Measurements from ENCODE around the gene NUB1.

NUB1 gene

GRCh38 chr7:151348970-151349369, 7.4 kb downstream of the NUB1 start:
- no peak for TF ChIP-seq HDGF (IDR thresholded peaks at IDR 0.05; ENCODE audit: borderline replicate concordance)
- no peak for TF ChIP-seq SUZ12 (IDR thresholded peaks at IDR 0.05)
- no peak for TF ChIP-seq NFRKB (IDR thresholded peaks at IDR 0.05)
- no peak for TF ChIP-seq ARNT (IDR thresholded peaks at IDR 0.05)
- TF ChIP-seq ZNF384 (IDR thresholded peaks at IDR 0.05): no peak
- no peak for TF ChIP-seq TARDBP (IDR thresholded peaks at IDR 0.05)
- no peak for TF ChIP-seq LEF1 (IDR thresholded peaks at IDR 0.05; ENCODE audit: borderline replicate concordance)
- no peak for TF ChIP-seq BHLHE40 (IDR thresholded peaks at IDR 0.05; ENCODE audit: borderline replicate concordance)
- POLR2A ChIA-PET: no interaction called here
- CTCF ChIA-PET: no interaction called here
- DNase-seq (ENCODE audit: extremely low spot score): no peak

GRCh38 chr7:151349507-151349853, 7.9 kb downstream of the NUB1 start:
- POLR2A ChIA-PET: interaction anchor here (1.3 kb wide), 1 partner anchor 35 kb away, joined by 3 read pairs; no protein-coding TSS in a partner anchor
- DNase-seq (ENCODE audit: extremely low spot score): no peak
- TF ChIP-seq FOXK2 (IDR thresholded peaks at IDR 0.05): no peak
- TF ChIP-seq SP1 (IDR thresholded peaks at IDR 0.05): no peak
- TF ChIP-seq L3MBTL2 (conservative IDR thresholded peaks at IDR 0.05): no peak
- TF ChIP-seq ELF4 (IDR thresholded peaks at IDR 0.05): no peak
- no peak for TF ChIP-seq FOXM1 (IDR thresholded peaks at IDR 0.05; ENCODE audit: borderline replicate concordance)
- no peak for TF ChIP-seq TARDBP (IDR thresholded peaks at IDR 0.05)
- TF ChIP-seq ARNT (IDR thresholded peaks at IDR 0.05): no peak
- no peak for TF ChIP-seq FOXA1 (IDR thresholded peaks at IDR 0.05)
- TF ChIP-seq CTBP1 (IDR thresholded peaks at IDR 0.05; ENCODE audit: borderline replicate concordance): no peak
- TF ChIP-seq BHLHE40 (IDR thresholded peaks at IDR 0.05; ENCODE audit: borderline replicate concordance): no peak
- TF ChIP-seq HDGF (IDR thresholded peaks at IDR 0.05; ENCODE audit: borderline replicate concordance): no peak
- no peak for TF ChIP-seq PKNOX1 (IDR thresholded peaks at IDR 0.05)
- no peak for TF ChIP-seq NFRKB (IDR thresholded peaks at IDR 0.05)
- no peak for TF ChIP-seq ZNF384 (IDR thresholded peaks at IDR 0.05)
- no peak for TF ChIP-seq LEF1 (IDR thresholded peaks at IDR 0.05; ENCODE audit: borderline replicate concordance)
- no peak for TF ChIP-seq SUZ12 (IDR thresholded peaks at IDR 0.05)
- CTCF ChIA-PET: interaction anchor here (1.6 to 2.4 kb wide), 2 partner anchors 8 to 33 kb away, joined by 8 to 25 read pairs; partner anchors contain the start of gene NUB1

- no peak for TF ChIP-seq FOXM1 (IDR thresholded peaks at IDR 0.05; ENCODE audit: borderline replicate concordance)
- TF ChIP-seq L3MBTL2 (conservative IDR thresholded peaks at IDR 0.05): no peak
- TF ChIP-seq TARDBP (IDR thresholded peaks at IDR 0.05): no peak
- TF ChIP-seq ARNT (IDR thresholded peaks at IDR 0.05): no peak
- DNase-seq (ENCODE audit: extremely low spot score): peak; percentile 49
- CTCF ChIA-PET: interaction anchor here (0.6 to 2.4 kb wide), 7 partner anchors 10 to 87 kb away, joined by 3 to 25 read pairs (median 3); partner anchors contain the start of gene NUB1
- POLR2A ChIA-PET: no interaction called here
Observed at GRCh38 chr7:151351027-151351426, 9.4 kb downstream of the NUB1 start.

GRCh38 chr7:151351967-151352366, 10.4 kb downstream of the NUB1 start:
- ChIA-PET CTCF (interaction anchor here (0.6 to 1.2 kb wide), 5 partner anchors 8 to 253 kb away, joined by 3 read pairs; no protein-coding TSS in a partner anchor), POLR2A (no interaction called here)
- no peak for DNase-seq (ENCODE audit: extremely low spot score)
- TF ChIP-seq SP1 (IDR thresholded peaks at IDR 0.05): no peak
- no peak for TF ChIP-seq NFRKB (IDR thresholded peaks at IDR 0.05)
- TF ChIP-seq TARDBP (IDR thresholded peaks at IDR 0.05): no peak
- TF ChIP-seq BHLHE40 (IDR thresholded peaks at IDR 0.05; ENCODE audit: borderline replicate concordance): no peak
- TF ChIP-seq FOXM1 (IDR thresholded peaks at IDR 0.05; ENCODE audit: borderline replicate concordance): no peak
- TF ChIP-seq SUZ12 (IDR thresholded peaks at IDR 0.05): no peak
- no peak for TF ChIP-seq ZNF384 (IDR thresholded peaks at IDR 0.05)
- TF ChIP-seq ARNT (IDR thresholded peaks at IDR 0.05): no peak
- TF ChIP-seq ELF4 (IDR thresholded peaks at IDR 0.05): no peak
- no peak for TF ChIP-seq FOXA1 (IDR thresholded peaks at IDR 0.05)
- no peak for TF ChIP-seq L3MBTL2 (conservative IDR thresholded peaks at IDR 0.05)
- no peak for TF ChIP-seq LEF1 (IDR thresholded peaks at IDR 0.05; ENCODE audit: borderline replicate concordance)
- TF ChIP-seq PKNOX1 (IDR thresholded peaks at IDR 0.05): no peak
- TF ChIP-seq FOXK2 (IDR thresholded peaks at IDR 0.05): no peak

- no peak for TF ChIP-seq ELF4 (IDR thresholded peaks at IDR 0.05)
- TF ChIP-seq ARNT (IDR thresholded peaks at IDR 0.05): no peak
- TF ChIP-seq FOXK2 (IDR thresholded peaks at IDR 0.05): no peak
- TF ChIP-seq SP1 (IDR thresholded peaks at IDR 0.05): no peak
- TF ChIP-seq NFRKB (IDR thresholded peaks at IDR 0.05): no peak
- no peak for TF ChIP-seq ZNF384 (IDR thresholded peaks at IDR 0.05)
- TF ChIP-seq FOXM1 (IDR thresholded peaks at IDR 0.05; ENCODE audit: borderline replicate concordance): no peak
- no peak for TF ChIP-seq BHLHE40 (IDR thresholded peaks at IDR 0.05; ENCODE audit: borderline replicate concordance)
- TF ChIP-seq L3MBTL2 (conservative IDR thresholded peaks at IDR 0.05): no peak
- no peak for TF ChIP-seq PKNOX1 (IDR thresholded peaks at IDR 0.05)
- no peak for TF ChIP-seq HDGF (IDR thresholded peaks at IDR 0.05; ENCODE audit: borderline replicate concordance)
- TF ChIP-seq FOXA1 (IDR thresholded peaks at IDR 0.05): no peak
- no peak for TF ChIP-seq SUZ12 (IDR thresholded peaks at IDR 0.05)
- TF ChIP-seq TARDBP (IDR thresholded peaks at IDR 0.05): no peak
- TF ChIP-seq CTBP1 (IDR thresholded peaks at IDR 0.05; ENCODE audit: borderline replicate concordance): no peak
- TF ChIP-seq LEF1 (IDR thresholded peaks at IDR 0.05; ENCODE audit: borderline replicate concordance): no peak
- CTCF ChIA-PET: interaction anchor here (1.1 to 1.2 kb wide), 2 partner anchors 8 to 25 kb away, joined by 3 read pairs; no protein-coding TSS in a partner anchor
- no peak for DNase-seq (ENCODE audit: extremely low spot score)
- POLR2A ChIA-PET: interaction anchor here (0.6 to 2.4 kb wide), 2 partner anchors 11 to 70 kb away, joined by 3 to 10 read pairs; partner anchors contain the start of gene NUB1
Observed at GRCh38 chr7:151352512-151352911, 10.9 kb downstream of the NUB1 start.

Data from HEK293T (cell line).